WERI-Rb-1 (cell line): ENCODE data around the gene FMO1.
"Not testable (repeated sequence)": the region's sequence is repeated elsewhere in the genome, so short reads cannot be mapped to it uniquely, and the experiment has no call there.

Experiments
- DNase-seq: peaks from one replicate; pipeline ENCODE4 v3.0.0-alpha.2; 2020
- H3K27ac ChIP-seq: fragments of 250-450 bp; sonication (Bioruptor Pico); 2 replicates; pipeline ENCODE4 v1.5.1; 2020; ENCODE audit warnings: mild to moderate bottlenecking, moderate library complexity
- H3K27me3 ChIP-seq: fragments of 250-450 bp; sonication (Bioruptor Pico); 2 replicates; pipeline ENCODE4 v1.5.1; 2021; ENCODE audit warnings: mild to moderate bottlenecking, low read depth, moderate library complexity; ENCODE audit not compliant: insufficient read depth, severe bottlenecking
- H3K36me3 ChIP-seq: fragments of 250-450 bp; sonication (Bioruptor Pico); 2 replicates; pipeline ENCODE4 v1.5.1; 2020; ENCODE audit warnings: mild to moderate bottlenecking, moderate library complexity
- H3K4me3 ChIP-seq: 2 replicates; pipeline ENCODE4 v1.5.1; 2011; ENCODE audit warnings: low read depth, mild to moderate bottlenecking, control low read depth, low read length
- H3K9me3 ChIP-seq: fragments of 250-450 bp; sonication (Bioruptor Pico); 2 replicates; pipeline ENCODE4 v1.5.1; 2021; ENCODE audit warnings: mild to moderate bottlenecking, moderate library complexity; ENCODE audit not compliant: severe bottlenecking
- CTCF ChIP-seq: IDR thresholded peaks from 2 replicates; pipeline ENCODE4 v1.5.1; 2011; ENCODE audit warnings: low read depth, mild to moderate bottlenecking, control low read depth, inconsistent platforms, low read length

The FMO1 gene

GRCh38 chr1:171231326-171231725 is 17.0 kb upstream of the FMO1 start:
- Histone ChIP-seq H3K27me3 (no peaks in the 10 kb centered on the region), H3K4me3 (no peak overlapping the region), H3K36me3 (no peaks in the 10 kb centered on the region), H3K27ac (no peak overlapping the region), H3K9me3 (no peaks in the 10 kb centered on the region)
- TF ChIP-seq CTCF, result no peak
- DNase-seq, result no peak

- Histone ChIP-seq H3K27ac (no peak overlapping the region), H3K4me3 (no peak overlapping the region), H3K9me3 (no peaks in the 10 kb centered on the region), H3K27me3 (no peaks in the 10 kb centered on the region), H3K36me3 (no peaks in the 10 kb centered on the region)
- DNase-seq, result no peak
- TF ChIP-seq CTCF, result no peak
Measured at GRCh38 chr1:171233183-171233582, 15.1 kb upstream of the FMO1 start.

GRCh38 chr1:171236231-171236630 is 12.1 kb upstream of the FMO1 start:
- not testable (repeated sequence) for H3K27ac ChIP-seq, H3K36me3 ChIP-seq, H3K9me3 ChIP-seq, H3K4me3 ChIP-seq, H3K27me3 ChIP-seq, DNase-seq

- no peaks in the 10 kb centered on the region for H3K36me3 ChIP-seq
- H3K9me3 ChIP-seq, result peaks cover 3% of the 10 kb centered on the region
- H3K27me3 ChIP-seq, result no peaks in the 10 kb centered on the region
- no peak for DNase-seq
- H3K27ac ChIP-seq, result no peak overlapping the region
- H3K4me3 ChIP-seq, result no peak overlapping the region
- no peak for TF ChIP-seq CTCF
Measured at GRCh38 chr1:171243878-171244277, 4.4 kb upstream of the FMO1 start.

GRCh38 chr1:171245458-171246064 is 2.7 kb upstream of the FMO1 start:
- Histone ChIP-seq H3K27me3 (no peaks in the 10 kb centered on the region), H3K27ac (no peak overlapping the region), H3K4me3 (no peak overlapping the region), H3K36me3 (no peaks in the 10 kb centered on the region), H3K9me3 (peaks cover 3% of the 10 kb centered on the region)
- peak; percentile 60 for DNase-seq
- TF ChIP-seq CTCF, result peak; percentile 93

GRCh38 chr1:171247501-171247900 is 793 bp upstream of the FMO1 start:
- Histone ChIP-seq H3K27ac (no peak overlapping the region), H3K27me3 (no peaks in the 10 kb centered on the region), H3K9me3 (no peaks in the 10 kb centered on the region), H3K4me3 (no peak overlapping the region), H3K36me3 (no peaks in the 10 kb centered on the region)
- no peak for DNase-seq
- TF ChIP-seq CTCF, result no peak
